Caco-2 (cell line): ENCODE data around the gene KCNAB1. TPM values are rescaled to one million over a fixed set of nuclear protein-coding genes. Genes with fewer than 3 reads are reported as not detected.

Experiments
- BruUV-seq: library from RNA; stranded (reverse); fragments of 400-500 nt; replicated peaks from 2 replicates; lab custom pipeline; 2021; lab: Mats Ljungman, UMichigan
- CTCF ChIA-PET: fragments of 300-600 bp; sonication (Branson Sonifier 250); formaldehyde crosslinking; loops from one replicate; lab custom pipeline; 2022; ENCODE audit warnings: antibody characterized with exemption; lab: Charles Lee
- POLR2A ChIA-PET: fragments of 300-600 bp; sonication (Branson Sonifier 250); formaldehyde crosslinking; loops from one replicate; lab custom pipeline; 2022; ENCODE audit warnings: antibody characterized with exemption; lab: Charles Lee
- DNase-seq, 2 experiments: peaks; one replicate each; pipeline versions ENCODE4 v3.0.0 to v3.0.0-alpha.2; 2020 to 2022
- H3K27me3 ChIP-seq: replicated peaks from 2 replicates; pipeline ENCODE4 v1.6.0; 2011; ENCODE audit warnings: low read length; ENCODE audit not compliant: control insufficient read depth, insufficient read depth
- H3K36me3 ChIP-seq: 2 replicates; pipeline ENCODE4 v1.5.1; 2011; ENCODE audit warnings: low read length; ENCODE audit not compliant: control insufficient read depth, insufficient read depth
- H3K4me1 ChIP-seq: fragments of 250-450 bp; sonication (Bioruptor Pico); 2 replicates; pipeline ENCODE4 v1.5.1; 2020; ENCODE audit warnings: mild to moderate bottlenecking
- H3K4me3 ChIP-seq: 2 replicates; pipeline ENCODE4 v1.5.1; 2011; ENCODE audit warnings: low read depth, mild to moderate bottlenecking, control low read depth, low read length
- H3K9me3 ChIP-seq: fragments of 250-450 bp; sonication (Bioruptor Pico); 2 replicates; pipeline ENCODE4 v1.5.1; 2020; ENCODE audit warnings: mild to moderate bottlenecking, moderate library complexity
- H3K27ac Mint-ChIP-seq: one replicate; pipeline ENCODE4 v1.8.0; 2022; ENCODE audit warnings: mixed read lengths; ENCODE audit not compliant: unreplicated experiment
- H3K27me3 Mint-ChIP-seq: one replicate; pipeline ENCODE4 v1.8.0; 2022; ENCODE audit warnings: mixed read lengths; ENCODE audit not compliant: insufficient read depth, unreplicated experiment
- H3K36me3 Mint-ChIP-seq: one replicate; pipeline ENCODE4 v1.8.0; 2022; ENCODE audit warnings: mild to moderate bottlenecking, mixed read lengths; ENCODE audit not compliant: insufficient read depth, unreplicated experiment
- H3K4me1 Mint-ChIP-seq: one replicate; pipeline ENCODE4 v1.8.0; 2022; ENCODE audit warnings: low read depth, mixed read lengths; ENCODE audit not compliant: unreplicated experiment
- H3K4me3 Mint-ChIP-seq: one replicate; pipeline ENCODE4 v1.8.0; 2022; ENCODE audit warnings: mild to moderate bottlenecking, moderate library complexity, mixed read lengths; ENCODE audit not compliant: unreplicated experiment
- H3K9me3 Mint-ChIP-seq: one replicate; pipeline ENCODE4 v1.8.0; 2022; ENCODE audit warnings: mixed read lengths; ENCODE audit not compliant: unreplicated experiment
- intact Hi-C: fragments of 100-400 bp; cut with micrococcal nuclease; formaldehyde crosslinking; loops from one replicate; pipeline ENCODE4 v1.10.0; 2022; ENCODE audit not compliant: unreplicated experiment
- total RNA-seq: library from RNA; stranded (reverse); gene quantifications from 2 replicates; pipeline ENCODE4 v1.2.3, GENCODE V29; 2022
- TF ChIP-seq, protein P1 (sequence below), 2 experiments: fragments of 200-600 bp in 1 of 2; IDR thresholded peaks; 1 replicate in 1 of 2; 2 replicates in 1 of 2; pipeline versions ENCODE4 v1.5.1 to v1.8.0; 2011 to 2022; ENCODE audit warnings: antibody characterized with exemption in 1 of 2, control low read depth in 1 of 2, inconsistent platforms in 1 of 2, low read depth in 1 of 2, low read length in 1 of 2, mild to moderate bottlenecking in 1 of 2, moderate library complexity in 1 of 2; ENCODE audit not compliant: insufficient read depth in 1 of 2, severe bottlenecking in 1 of 2, unreplicated experiment in 1 of 2

KCNAB1 gene
- total RNA-seq, 1 experiment from 2014 or later = 0.14 TPM

DNA sequence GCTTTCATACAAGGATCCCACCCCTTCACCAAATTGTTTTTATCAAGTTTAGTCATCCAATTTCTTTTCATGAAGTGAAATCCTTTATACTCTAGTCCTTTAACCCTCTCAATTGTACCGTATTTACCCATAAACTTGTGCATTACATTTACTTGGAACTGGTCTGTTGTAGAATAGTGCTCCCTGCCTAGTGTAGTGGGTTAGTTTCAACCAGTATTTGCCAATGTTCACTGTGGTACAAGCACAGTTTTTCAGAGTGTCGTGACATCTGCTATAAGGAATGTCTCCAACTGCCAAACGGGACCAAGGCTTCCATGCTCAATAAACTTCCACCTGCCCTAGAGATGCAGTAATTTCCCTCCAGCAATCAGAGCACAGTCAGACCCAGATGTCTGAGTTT lies 211.9 kb downstream of the KCNAB1 start:
- no peak overlapping the region for H3K4me3 Mint-ChIP-seq
- H3K9me3 Mint-ChIP-seq = no peaks in the 10 kb centered on the region
- no peaks in the 10 kb centered on the region for H3K27me3 ChIP-seq
- no peaks in the 10 kb centered on the region for H3K36me3 Mint-ChIP-seq
- H3K4me1 Mint-ChIP-seq = no peaks in the 10 kb centered on the region
- no peaks in the 10 kb centered on the region for H3K36me3 ChIP-seq
- CTCF ChIA-PET = no interaction called here
- H3K27ac Mint-ChIP-seq = no peak overlapping the region
- peaks cover 12% of the 10 kb centered on the region for H3K27me3 Mint-ChIP-seq
- no TSS peak for BruUV-seq
- H3K9me3 ChIP-seq = no peaks in the 10 kb centered on the region
- no peaks in the 10 kb centered on the region for H3K4me1 ChIP-seq
- POLR2A ChIA-PET = no interaction called here
- no peak for DNase-seq
- no peak overlapping the region for H3K4me3 ChIP-seq
- intact Hi-C loops = no loop called here
- TF ChIP-seq, protein P1, sequence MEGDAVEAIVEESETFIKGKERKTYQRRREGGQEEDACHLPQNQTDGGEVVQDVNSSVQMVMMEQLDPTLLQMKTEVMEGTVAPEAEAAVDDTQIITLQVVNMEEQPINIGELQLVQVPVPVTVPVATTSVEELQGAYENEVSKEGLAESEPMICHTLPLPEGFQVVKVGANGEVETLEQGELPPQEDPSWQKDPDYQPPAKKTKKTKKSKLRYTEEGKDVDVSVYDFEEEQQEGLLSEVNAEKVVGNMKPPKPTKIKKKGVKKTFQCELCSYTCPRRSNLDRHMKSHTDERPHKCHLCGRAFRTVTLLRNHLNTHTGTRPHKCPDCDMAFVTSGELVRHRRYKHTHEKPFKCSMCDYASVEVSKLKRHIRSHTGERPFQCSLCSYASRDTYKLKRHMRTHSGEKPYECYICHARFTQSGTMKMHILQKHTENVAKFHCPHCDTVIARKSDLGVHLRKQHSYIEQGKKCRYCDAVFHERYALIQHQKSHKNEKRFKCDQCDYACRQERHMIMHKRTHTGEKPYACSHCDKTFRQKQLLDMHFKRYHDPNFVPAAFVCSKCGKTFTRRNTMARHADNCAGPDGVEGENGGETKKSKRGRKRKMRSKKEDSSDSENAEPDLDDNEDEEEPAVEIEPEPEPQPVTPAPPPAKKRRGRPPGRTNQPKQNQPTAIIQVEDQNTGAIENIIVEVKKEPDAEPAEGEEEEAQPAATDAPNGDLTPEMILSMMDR (IDR thresholded peaks at IDR 0.05; ENCODE audit: insufficient read depth in 1 of 2, low read depth in 1 of 2, low read length in 1 of 2, severe bottlenecking in 1 of 2, unreplicated experiment in 1 of 2) = no peak

DNA sequence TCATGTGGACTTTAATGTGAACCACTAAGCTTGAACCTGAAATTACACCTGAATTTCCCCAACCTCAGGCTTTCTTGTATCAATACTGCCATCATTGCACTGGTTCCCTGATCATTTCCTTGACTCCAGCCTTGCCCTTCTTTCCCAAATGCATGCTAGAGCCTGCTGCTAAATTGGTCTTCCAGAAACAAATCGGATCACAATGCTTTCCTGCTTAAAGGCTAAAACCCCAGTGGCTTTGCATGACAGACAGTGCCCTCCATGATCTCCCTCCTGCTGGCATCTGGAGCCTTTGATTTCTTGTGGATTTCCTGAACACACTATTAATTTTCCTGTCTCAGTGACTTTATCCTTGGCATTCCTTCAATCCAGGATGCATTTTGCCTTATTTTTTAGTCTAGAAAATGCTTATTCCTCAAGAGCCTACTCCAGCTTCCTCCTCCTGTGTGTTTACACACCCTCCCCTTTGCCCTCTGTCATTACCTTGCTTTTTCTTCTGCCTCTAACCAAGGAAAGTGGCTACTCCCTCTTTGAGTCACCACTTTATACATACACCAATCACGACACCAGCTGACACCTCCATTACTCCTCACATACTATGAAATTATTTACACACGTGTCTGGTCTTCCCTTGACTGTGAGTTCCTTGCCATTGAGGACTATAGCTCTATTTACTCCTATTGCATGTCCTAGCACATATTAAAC lies 214.6 kb downstream of the KCNAB1 start:
- H3K27ac Mint-ChIP-seq = no peak overlapping the region
- no peak for DNase-seq
- H3K4me3 Mint-ChIP-seq = no peak overlapping the region
- H3K36me3 ChIP-seq = no peaks in the 10 kb centered on the region
- BruUV-seq = no TSS peak
- ChIA-PET POLR2A (no interaction called here), CTCF (no interaction called here)
- intact Hi-C loops = no loop called here
- no peaks in the 10 kb centered on the region for H3K9me3 ChIP-seq
- no peak overlapping the region for H3K4me3 ChIP-seq
- no peaks in the 10 kb centered on the region for H3K4me1 Mint-ChIP-seq
- no peaks in the 10 kb centered on the region for H3K9me3 Mint-ChIP-seq
- H3K27me3 ChIP-seq = no peaks in the 10 kb centered on the region
- H3K36me3 Mint-ChIP-seq = no peaks in the 10 kb centered on the region
- H3K27me3 Mint-ChIP-seq = peaks cover 9% of the 10 kb centered on the region
- no peaks in the 10 kb centered on the region for H3K4me1 ChIP-seq
- TF ChIP-seq, protein P1 (IDR thresholded peaks at IDR 0.05; ENCODE audit: insufficient read depth in 1 of 2, low read depth in 1 of 2, low read length in 1 of 2, severe bottlenecking in 1 of 2, unreplicated experiment in 1 of 2) = no peak

DNA sequence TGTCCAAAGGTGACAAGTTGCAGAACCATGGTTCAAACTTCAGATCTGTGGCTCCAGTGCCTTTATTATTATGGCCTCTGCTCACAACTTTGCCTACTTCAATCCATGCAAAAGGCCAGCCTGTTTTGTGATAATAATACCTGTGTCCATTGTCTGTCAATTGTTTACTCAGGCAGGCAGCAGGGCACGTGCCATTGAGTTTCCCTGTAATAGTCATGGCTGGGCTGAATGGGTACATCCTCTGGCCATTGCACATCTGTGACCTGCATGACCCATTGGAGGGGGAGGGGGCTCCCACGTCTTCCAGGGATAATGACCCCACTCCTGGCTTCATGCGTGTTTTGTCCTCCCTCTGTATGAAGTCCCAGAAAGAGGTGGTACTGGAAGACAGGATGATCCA lies 219.1 kb downstream of the KCNAB1 start:
- Histone ChIP-seq H3K36me3 (no peaks in the 10 kb centered on the region), H3K27me3 (no peaks in the 10 kb centered on the region), H3K9me3 (no peaks in the 10 kb centered on the region), H3K4me3 (no peak overlapping the region), H3K4me1 (no peaks in the 10 kb centered on the region)
- H3K4me1 Mint-ChIP-seq = no peaks in the 10 kb centered on the region
- H3K4me3 Mint-ChIP-seq = no peak overlapping the region
- H3K27me3 Mint-ChIP-seq = peaks cover 7% of the 10 kb centered on the region
- intact Hi-C loops = no loop called here
- no peaks in the 10 kb centered on the region for H3K36me3 Mint-ChIP-seq
- H3K27ac Mint-ChIP-seq = no peak overlapping the region
- BruUV-seq = no TSS peak
- TF ChIP-seq, protein P1 (IDR thresholded peaks at IDR 0.05; ENCODE audit: insufficient read depth in 1 of 2, low read depth in 1 of 2, low read length in 1 of 2, severe bottlenecking in 1 of 2, unreplicated experiment in 1 of 2) = no peak
- POLR2A ChIA-PET = no interaction called here
- no peak for DNase-seq
- no peaks in the 10 kb centered on the region for H3K9me3 Mint-ChIP-seq
- CTCF ChIA-PET = no interaction called here
